ENCODE measurements around the gene CNTNAP2. TPM values are rescaled to one million over a fixed set of nuclear protein-coding genes. Genes with fewer than 3 reads are reported as not detected.

CNTNAP2 gene
- total and polyA plus RNA-seq, 3 donors from 2014 or later = 4.3 to 6.1 (median 4.4) TPM

DNA sequence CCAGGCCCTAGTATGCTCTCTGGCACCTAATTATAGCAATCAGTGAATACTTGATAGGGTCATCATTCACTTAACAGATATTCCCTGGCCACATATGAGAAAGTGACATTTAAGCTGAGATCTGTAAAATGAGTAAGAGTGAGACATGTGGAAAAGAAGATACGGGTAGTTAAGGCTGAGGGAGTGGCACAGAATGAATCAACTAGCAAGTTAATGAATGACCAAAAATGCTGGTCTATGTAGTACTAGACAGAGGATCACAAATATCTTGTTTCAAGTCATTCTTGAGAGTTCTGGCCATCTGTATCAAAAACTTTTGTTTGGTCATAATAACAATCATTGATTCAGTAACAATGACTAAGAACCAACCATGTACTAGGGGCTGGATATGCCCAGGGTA lies 954.9 kb downstream of the CNTNAP2 start:
- H3K27me3 ChIP-seq = no peaks in the 10 kb centered on the region
- H3K4me1 ChIP-seq = no peaks in the 10 kb centered on the region
- no peak for TF ChIP-seq POLR2A (IDR thresholded peaks at IDR 0.05)
- TF ChIP-seq CTCF (IDR thresholded peaks at IDR 0.05) = no peak
- H3K4me3 ChIP-seq = no peak overlapping the region
- H3K9me3 ChIP-seq = no peaks in the 10 kb centered on the region
- WGBS, 2 donors = 84 to 88% methylated on average over 1 of the region's 1 CpG
- no peak for DNase-seq
- intact Hi-C loops (cut with DNase I; ENCODE audit: low total_unique reads) = no loop called here
- H3K27ac ChIP-seq = no peak overlapping the region
- H3K36me3 ChIP-seq (ENCODE audit: low read depth, missing control alignments) = no peaks in the 10 kb centered on the region

DNA sequence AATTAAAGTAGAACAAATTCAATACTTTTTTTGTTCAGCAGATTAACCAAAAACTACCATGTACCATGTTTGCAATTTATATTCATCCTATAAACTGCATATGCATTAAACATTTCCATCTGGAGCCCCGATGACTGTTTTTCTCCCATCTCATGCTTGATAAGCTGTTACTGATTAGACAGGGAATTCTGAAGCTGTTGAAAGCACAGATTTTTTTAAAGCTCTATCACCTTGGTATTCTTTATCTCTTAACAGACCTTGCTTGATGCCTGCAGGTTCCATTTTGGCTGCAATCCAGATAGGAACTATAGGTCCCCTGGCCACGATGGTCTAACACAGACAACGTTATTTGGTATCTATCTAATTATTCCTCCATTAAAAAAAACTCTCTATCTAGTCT lies 961.7 kb downstream of the CNTNAP2 start:
- Histone ChIP-seq H3K9me3 (no peaks in the 10 kb centered on the region), H3K27me3 (no peaks in the 10 kb centered on the region), H3K4me3 (no peak overlapping the region), H3K36me3 (ENCODE audit: low read depth, missing control alignments) (no peaks in the 10 kb centered on the region), H3K27ac (no peak overlapping the region), H3K4me1 (no peaks in the 10 kb centered on the region)
- intact Hi-C loops (cut with DNase I; ENCODE audit: low total_unique reads) = no loop called here
- DNase-seq = no peak
- TF ChIP-seq POLR2A (IDR thresholded peaks at IDR 0.05) (no peak), CTCF (IDR thresholded peaks at IDR 0.05) (no peak)
- WGBS, 2 donors = 61 to 83% methylated on average over 3 of the region's 3 CpGs

DNA sequence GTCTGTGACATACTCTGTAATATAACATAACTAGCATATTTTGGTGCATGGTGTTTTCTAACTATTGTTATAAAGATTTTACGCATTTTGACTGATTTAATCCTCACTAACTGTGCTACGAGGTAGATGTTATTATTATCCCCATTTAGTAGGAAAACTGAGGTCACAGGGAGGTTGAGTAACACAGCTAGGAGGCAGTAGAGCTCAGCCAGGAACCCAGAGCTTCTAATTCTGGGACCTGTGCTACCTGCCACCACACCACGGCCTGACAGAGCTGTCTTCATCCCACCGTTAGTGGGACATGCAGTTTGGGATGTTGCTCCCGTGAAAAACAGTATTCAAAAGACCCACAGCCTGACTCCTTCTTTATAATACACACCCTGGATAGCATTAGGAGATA lies 962.5 kb downstream of the CNTNAP2 start:
- no peaks in the 10 kb centered on the region for H3K9me3 ChIP-seq
- intact Hi-C loops (cut with DNase I; ENCODE audit: low total_unique reads) = no loop called here
- no peak overlapping the region for H3K27ac ChIP-seq
- no peak overlapping the region for H3K4me3 ChIP-seq
- no peak for DNase-seq
- 81 to 91% methylated on average over 5 of the region's 5 CpGs for WGBS, 2 donors
- TF ChIP-seq POLR2A (IDR thresholded peaks at IDR 0.05) = no peak
- no peak for TF ChIP-seq CTCF (IDR thresholded peaks at IDR 0.05)
- H3K27me3 ChIP-seq = no peaks in the 10 kb centered on the region
- H3K36me3 ChIP-seq (ENCODE audit: low read depth, missing control alignments) = no peaks in the 10 kb centered on the region
- H3K4me1 ChIP-seq = no peaks in the 10 kb centered on the region

GRCh38 chr7:147079921-147080420 lies 963.4 kb downstream of the CNTNAP2 start:
- no peaks in the 10 kb centered on the region for H3K27me3 ChIP-seq
- H3K4me1 ChIP-seq = no peaks in the 10 kb centered on the region
- 67 to 83% methylated on average over 2 of the region's 2 CpGs for WGBS, 2 donors
- H3K36me3 ChIP-seq (ENCODE audit: low read depth, missing control alignments) = no peaks in the 10 kb centered on the region
- TF ChIP-seq CTCF (IDR thresholded peaks at IDR 0.05) (no peak), POLR2A (IDR thresholded peaks at IDR 0.05) (no peak)
- no peak for DNase-seq
- H3K9me3 ChIP-seq = no peaks in the 10 kb centered on the region
- intact Hi-C loops (cut with DNase I; ENCODE audit: low total_unique reads) = no loop called here
- H3K27ac ChIP-seq = no peak overlapping the region
- no peak overlapping the region for H3K4me3 ChIP-seq

GRCh38 chr7:147081117-147081516 lies 964.5 kb downstream of the CNTNAP2 start:
- Histone ChIP-seq H3K36me3 (ENCODE audit: low read depth, missing control alignments) (no peaks in the 10 kb centered on the region), H3K4me1 (no peaks in the 10 kb centered on the region), H3K27ac (no peak overlapping the region), H3K4me3 (no peak overlapping the region), H3K9me3 (no peaks in the 10 kb centered on the region), H3K27me3 (no peaks in the 10 kb centered on the region)
- no peak for DNase-seq
- 62 to 78% methylated on average over 7 of the region's 7 CpGs for WGBS, 2 donors
- intact Hi-C loops (cut with DNase I; ENCODE audit: low total_unique reads) = no loop called here
- TF ChIP-seq CTCF (IDR thresholded peaks at IDR 0.05) = no peak
- no peak for TF ChIP-seq POLR2A (IDR thresholded peaks at IDR 0.05)

All from testis (tissue), 3 donors.